Kidney epithelial cell (primary cell): ENCODE data around the gene UGT1A7. TPM values are rescaled to one million over a fixed set of nuclear protein-coding genes. Genes with fewer than 3 reads are reported as not detected.
"Not testable (repeated sequence)": the region's sequence is repeated elsewhere in the genome, so short reads cannot be mapped to it uniquely, and the experiment has no call there.

ENCODE experiments used
- DNase-seq: peaks from one replicate; pipeline ENCODE4 v3.0.0-alpha.2; 2010; ENCODE audit warnings: low read depth
- H3K27me3 ChIP-seq: 2 replicates; pipeline ENCODE4 v1.6.0; 2011; ENCODE audit warnings: low read length; ENCODE audit not compliant: control insufficient read depth, insufficient read depth
- H3K36me3 ChIP-seq: 2 replicates; pipeline ENCODE4 v1.5.1; 2011; ENCODE audit warnings: low read length; ENCODE audit not compliant: control insufficient read depth, insufficient read depth
- H3K4me3 ChIP-seq: 2 replicates; pipeline ENCODE4 v1.5.1; 2011; ENCODE audit warnings: low read depth, mild to moderate bottlenecking, control low read depth, low read length
- CTCF ChIP-seq: IDR thresholded peaks from 2 replicates; pipeline ENCODE4 v1.5.1; 2011; ENCODE audit warnings: mild to moderate bottlenecking, moderate library complexity, low read length, control low read depth, inconsistent platforms; ENCODE audit not compliant: insufficient read depth, poor library complexity, severe bottlenecking
- total RNA-seq: library from RNA; depleted of rRNA; stranded (reverse); fragments of >200 nt; gene quantifications from 2 replicates; pipeline ENCODE4 v1.2.3, GENCODE V29; 2015

Gene UGT1A7
- total RNA-seq, result not detected in 2 replicates

GRCh38 chr2:233681521-233682099 lies at the start of gene UGT1A7:
UGT1A7 (plus strand) TSS chr2:233681901; CDS start chr2:233681938, 37 bp downstream.
- Histone ChIP-seq H3K36me3 (no peaks in the 10 kb centered on the region), H3K27me3 (no peaks in the 10 kb centered on the region), H3K4me3 (no peak within 1 kb of the TSS)
- no peak for DNase-seq
- TF ChIP-seq CTCF, result no peak

- not testable (repeated sequence) for DNase-seq, H3K36me3 ChIP-seq, H3K27me3 ChIP-seq, H3K4me3 ChIP-seq
These were observed 45.4 kb upstream of the UGT1A7 start, which contains the start of gene UGT1A10 for GRCh38 chr2:233636306-233636705. UGT1A10 (plus strand) TSS chr2:233636448; CDS start chr2:233636523, 75 bp downstream.

GRCh38 chr2:233638836-233639235 lies 42.9 kb upstream of the UGT1A7 start:
- DNase-seq, result no peak
- H3K4me3 ChIP-seq, result no peak overlapping the region
- H3K36me3 ChIP-seq, result no peaks in the 10 kb centered on the region
- no peak for TF ChIP-seq CTCF
- H3K27me3 ChIP-seq, result no peaks in the 10 kb centered on the region

GRCh38 chr2:233639860-233640259 lies 41.8 kb upstream of the UGT1A7 start:
- TF ChIP-seq CTCF, result no peak
- Histone ChIP-seq H3K27me3 (no peaks in the 10 kb centered on the region), H3K36me3 (no peaks in the 10 kb centered on the region), H3K4me3 (no peak overlapping the region)
- no peak for DNase-seq

GRCh38 chr2:233643128-233643527 lies 38.6 kb upstream of the UGT1A7 start:
- no peak for DNase-seq
- TF ChIP-seq CTCF, result no peak
- H3K27me3 ChIP-seq, result no peaks in the 10 kb centered on the region

GRCh38 chr2:233646033-233646432 lies 35.7 kb upstream of the UGT1A7 start:
- H3K27me3 ChIP-seq, H3K36me3 ChIP-seq, H3K4me3 ChIP-seq, DNase-seq: not testable (repeated sequence)

More at GRCh38 chr2:233643128-233643527, 38.6 kb upstream of the UGT1A7 start:
- Histone ChIP-seq H3K36me3 (no peaks in the 10 kb centered on the region), H3K4me3 (no peak overlapping the region)

- H3K27me3 ChIP-seq, result no peaks in the 10 kb centered on the region
- DNase-seq, result no peak
- H3K4me3 ChIP-seq, result no peak overlapping the region
- no peaks in the 10 kb centered on the region for H3K36me3 ChIP-seq
- no peak for TF ChIP-seq CTCF
These were observed 30.7 kb upstream of the UGT1A7 start for GRCh38 chr2:233650981-233651380.
